HEK293 (cell line): ENCODE results near the gene PARD3B.

Experiments
- ATF2 ChIP-seq: fragments of 450-650 bp; formaldehyde crosslinking; IDR thresholded peaks from 2 replicates; pipeline ENCODE4 v1.5.1; 2016; ENCODE audit warnings: missing biosample characterization, missing genetic modification characterization, low read depth
- BCL11B ChIP-seq: fragments of 450-650 bp; formaldehyde crosslinking; IDR thresholded peaks from 2 replicates; pipeline ENCODE4 v1.5.1; 2016; ENCODE audit warnings: low read depth, missing biosample characterization, missing genetic modification characterization
- CTCF ChIP-seq: fragments of 450-650 bp; formaldehyde crosslinking; IDR thresholded peaks from 2 replicates; pipeline ENCODE4 v1.5.1; 2016; ENCODE audit warnings: missing biosample characterization, missing genetic modification characterization
- GLIS2 ChIP-seq: fragments of 450-650 bp; formaldehyde crosslinking; IDR thresholded peaks from 2 replicates; pipeline ENCODE4 v1.5.1; 2016; ENCODE audit warnings: missing biosample characterization, missing genetic modification characterization
- HOXD13 ChIP-seq: sonication (generic); formaldehyde crosslinking; IDR thresholded peaks from 2 replicates; pipeline ENCODE4 v1.8.0; 2022; ENCODE audit warnings: missing genetic modification reagents, borderline replicate concordance
- MEIS1 ChIP-seq: sonication (generic); formaldehyde crosslinking; IDR thresholded peaks from 2 replicates; pipeline ENCODE4 v1.8.1; 2022; ENCODE audit warnings: missing genetic modification reagents, mild to moderate bottlenecking, borderline replicate concordance
- TCF7L2 ChIP-seq: IDR thresholded peaks from 2 replicates; pipeline ENCODE4 v1.6.1; 2011; ENCODE audit warnings: low read depth, mild to moderate bottlenecking, inconsistent platforms, low read length, moderate library complexity, borderline replicate concordance
- TSHZ1 ChIP-seq: fragments of 450-650 bp; formaldehyde crosslinking; IDR thresholded peaks from 2 replicates; pipeline ENCODE4 v1.5.1; 2016; ENCODE audit warnings: missing biosample characterization, missing genetic modification characterization, borderline replicate concordance
- ZNF114 ChIP-seq: fragments of 450-650 bp; formaldehyde crosslinking; IDR thresholded peaks from 2 replicates; pipeline ENCODE4 v1.5.0; 2017; ENCODE audit warnings: missing biosample characterization, missing genetic modification characterization
- ZNF121 ChIP-seq: fragments of 450-650 bp; formaldehyde crosslinking; IDR thresholded peaks from 2 replicates; pipeline ENCODE4 v1.5.1; 2016; ENCODE audit warnings: missing biosample characterization, missing genetic modification characterization
- ZNF239 ChIP-seq: fragments of 450-650 bp; formaldehyde crosslinking; IDR thresholded peaks from 2 replicates; pipeline ENCODE4 v1.5.1; 2016; ENCODE audit warnings: missing biosample characterization, missing genetic modification characterization
- ZNF24 ChIP-seq: fragments of 450-650 bp; formaldehyde crosslinking; IDR thresholded peaks from 2 replicates; pipeline ENCODE4 v1.5.1; 2016; ENCODE audit warnings: missing biosample characterization, missing genetic modification characterization
- ZNF629 ChIP-seq: fragments of 450-650 bp; formaldehyde crosslinking; IDR thresholded peaks from 2 replicates; pipeline ENCODE4 v1.5.1; 2017; ENCODE audit warnings: missing biosample characterization, missing genetic modification characterization

- TF ChIP-seq CTCF (tag by site-specific recombination) (no peak), ATF2 (tag by site-specific recombination) (no peak), ZNF24 (tag by site-specific recombination) (no peak), ZNF121 (tag by site-specific recombination) (no peak), ZNF629 (no peak), GLIS2 (tag by site-specific recombination) (no peak), TCF7L2 (no peak), HOXD13 (CRISPR knock-in tag) (no peak), TSHZ1 (tag by site-specific recombination) (no peak), ZNF114 (tag by site-specific recombination) (no peak), MEIS1 (CRISPR knock-in tag) (no peak), BCL11B (tag by site-specific recombination) (no peak), ZNF239 (tag by site-specific recombination) (no peak)
Measured at GRCh38 chr2:204680576-204680975, 135.3 kb downstream of the PARD3B start.
